IMR-90 (cell line): Measurements from ENCODE around the gene CEP43. TPM values are rescaled to one million over a fixed set of nuclear protein-coding genes. Genes with fewer than 3 reads are reported as not detected.

Experiments used
- ATAC-seq: fragments of 200-7000 bp; cut with Tn5 transposase; 2 replicates; pipeline ENCODE4 v1.9.1; 2020; ENCODE audit warnings: low read depth, mild to moderate bottlenecking, moderate library complexity
- BruUV-seq: library from RNA; stranded (reverse); fragments of 400-500 nt; replicated peaks from 2 replicates; lab custom pipeline; 2021; lab: Mats Ljungman, UMichigan
- CTCF ChIA-PET: fragments of 300-600 bp; formaldehyde crosslinking; extraction: SDS; loops from one replicate; lab custom pipeline; 2021; ENCODE audit warnings: antibody characterized with exemption; lab: Yijun Ruan, JAX
- POLR2A ChIA-PET: fragments of 300-600 bp; sonication (Branson Sonifier 250); formaldehyde crosslinking; loops from one replicate; lab custom pipeline; 2022; ENCODE audit warnings: antibody characterized with exemption; ENCODE audit not compliant: unreplicated experiment; lab: Charles Lee
- DNase-seq: peaks from one replicate; pipeline ENCODE4 v3.0.0; 2013
- H2AFZ ChIP-seq: replicated peaks from 2 replicates; pipeline ENCODE3; 2013; ENCODE audit warnings: low read length, mild to moderate bottlenecking; ENCODE audit not compliant: poor library complexity
- H2AK5ac ChIP-seq: 2 replicates; pipeline ENCODE4 v1.6.1; 2013; ENCODE audit warnings: low read depth, low read length, inconsistent platforms
- H2AK9ac ChIP-seq: replicated peaks from 2 replicates; pipeline ENCODE3; 2013; ENCODE audit warnings: mild to moderate bottlenecking, low read depth, low read length, moderate library complexity; ENCODE audit not compliant: poor library complexity
- H2BK120ac ChIP-seq: 2 replicates; pipeline ENCODE4 v1.6.1; 2013; ENCODE audit warnings: low read depth, low read length, inconsistent platforms
- H2BK15ac ChIP-seq: 3 replicates; pipeline ENCODE4 v1.6.1; 2013; ENCODE audit warnings: low read depth, low read length, inconsistent platforms
- H2BK20ac ChIP-seq: 2 replicates; pipeline ENCODE4 v1.6.1; 2013; ENCODE audit warnings: low read depth, mild to moderate bottlenecking, inconsistent platforms, low read length, moderate library complexity
- H2BK5ac ChIP-seq: 2 replicates; pipeline ENCODE4 v1.6.1; 2013; ENCODE audit warnings: mild to moderate bottlenecking, low read depth, low read length, inconsistent platforms; ENCODE audit not compliant: poor library complexity, severe bottlenecking
- H3K14ac ChIP-seq: replicated peaks from 2 replicates; pipeline ENCODE4 v1.6.1; 2013; ENCODE audit warnings: low read depth, low read length, inconsistent platforms
- H3K18ac ChIP-seq: 2 replicates; pipeline ENCODE4 v1.6.1; 2013; ENCODE audit warnings: low read depth, low read length, control low read depth
- H3K23ac ChIP-seq: 2 replicates; pipeline ENCODE4 v1.6.1; 2013; ENCODE audit warnings: low read depth, low read length, inconsistent platforms
- H3K27ac ChIP-seq: 2 replicates; pipeline ENCODE4 v1.5.1; 2013; ENCODE audit warnings: mild to moderate bottlenecking, control low read depth, low read length; ENCODE audit not compliant: insufficient read depth
- H3K27me3 ChIP-seq: 2 replicates; pipeline ENCODE4 v1.6.1; 2013; ENCODE audit warnings: low read length; ENCODE audit not compliant: control insufficient read depth, insufficient read depth
- H3K36me3 ChIP-seq: 2 replicates; pipeline ENCODE4 v1.6.1; 2013; ENCODE audit warnings: low read length, mixed read lengths; ENCODE audit not compliant: control insufficient read depth, insufficient read depth
- H3K4ac ChIP-seq: 2 replicates; pipeline ENCODE4 v1.6.1; 2013; ENCODE audit warnings: low read depth, low read length, inconsistent platforms
- H3K4me1 ChIP-seq: 2 replicates; pipeline ENCODE4 v1.6.1; 2013; ENCODE audit warnings: low read length, mixed read lengths; ENCODE audit not compliant: control insufficient read depth, insufficient read depth
- H3K4me2 ChIP-seq: 2 replicates; pipeline ENCODE4 v1.6.1; 2013; ENCODE audit warnings: low read depth, mild to moderate bottlenecking, control low read depth, low read length, moderate library complexity
- H3K4me3 ChIP-seq: 2 replicates; pipeline ENCODE4 v1.5.1; 2013; ENCODE audit warnings: low read depth, mild to moderate bottlenecking, control low read depth, low read length, moderate library complexity; ENCODE audit not compliant: insufficient read depth
- H3K56ac ChIP-seq: 2 replicates; pipeline ENCODE4 v1.6.1; 2013; ENCODE audit warnings: low read length, inconsistent platforms; ENCODE audit not compliant: insufficient read depth; ENCODE audit errors: extremely low read depth
- H3K79me1 ChIP-seq, 2 experiments: 2 replicates each; pipeline ENCODE4 v1.6.1; 2013; ENCODE audit warnings: low read length in 2 of 2, inconsistent platforms in 1 of 2, low read depth in 1 of 2
- H3K9ac ChIP-seq: 2 replicates; pipeline ENCODE4 v1.6.1; 2013; ENCODE audit warnings: low read depth, low read length, control low read depth
- H3K9me1 ChIP-seq: 2 replicates; pipeline ENCODE4 v1.6.1; 2013; ENCODE audit warnings: low read length, inconsistent platforms; ENCODE audit not compliant: insufficient read depth
- H3K9me3 ChIP-seq: 2 replicates; pipeline ENCODE4 v1.6.1; 2013; ENCODE audit warnings: low read length; ENCODE audit not compliant: control insufficient read depth, insufficient read depth
- H4K20me1 ChIP-seq: 2 replicates; pipeline ENCODE4 v1.6.1; 2013; ENCODE audit warnings: low read length, inconsistent platforms; ENCODE audit not compliant: insufficient read depth
- H4K5ac ChIP-seq: 2 replicates; pipeline ENCODE4 v1.6.1; 2013; ENCODE audit warnings: mild to moderate bottlenecking, low read depth, low read length, control low read depth
- H4K8ac ChIP-seq, 2 experiments: 2 replicates each; pipeline ENCODE4 v1.6.1; 2013; ENCODE audit warnings: low read depth in 2 of 2, low read length in 2 of 2, control low read depth in 1 of 2, inconsistent platforms in 1 of 2
- H4K91ac ChIP-seq: 2 replicates; pipeline ENCODE4 v1.6.1; 2013; ENCODE audit warnings: low read depth, low read length, inconsistent platforms; ENCODE audit not compliant: insufficient read depth
- BHLHE40 ChIP-seq: fragments of 150-350 bp; IDR thresholded peaks from 2 replicates; pipeline ENCODE4 v1.6.1; 2016; ENCODE audit warnings: mild to moderate bottlenecking, low read depth, low read length
- CEBPB ChIP-seq: IDR thresholded peaks from 2 replicates; pipeline ENCODE4 v1.6.1; 2012; ENCODE audit warnings: low read depth, low read length, improper control_type of control experiment
- CHD1 ChIP-seq: IDR thresholded peaks from 2 replicates; pipeline ENCODE4 v1.6.1; 2012; ENCODE audit warnings: low read depth, low read length, improper control_type of control experiment
- MAFK ChIP-seq: IDR thresholded peaks from 2 replicates; pipeline ENCODE4 v1.6.1; 2012; ENCODE audit warnings: low read depth, low read length, improper control_type of control experiment
- MXI1 ChIP-seq: IDR thresholded peaks from 2 replicates; pipeline ENCODE4 v1.6.1; 2012; ENCODE audit warnings: low read depth, mild to moderate bottlenecking, low read length, moderate library complexity, borderline replicate concordance
- NFE2L2 ChIP-seq: fragments of 150-350 bp; IDR thresholded peaks from 2 replicates; pipeline ENCODE4 v1.6.1; 2016; ENCODE audit warnings: low read depth, mild to moderate bottlenecking, low read length
- POLR2A ChIP-seq: IDR thresholded peaks from 2 replicates; pipeline ENCODE4 v1.6.1; 2012; ENCODE audit warnings: mild to moderate bottlenecking, low read depth, low read length
- RAD21 ChIP-seq: IDR thresholded peaks from 2 replicates; pipeline ENCODE4 v1.6.1; 2012; ENCODE audit warnings: low read length, improper control_type of control experiment
- RCOR1 ChIP-seq: IDR thresholded peaks from 2 replicates; pipeline ENCODE4 v1.6.1; 2012; ENCODE audit warnings: mild to moderate bottlenecking, low read length, improper control_type of control experiment; ENCODE audit not compliant: insufficient replicate concordance
- RFX5 ChIP-seq: IDR thresholded peaks from 2 replicates; pipeline ENCODE4 v1.8.0; 2012; ENCODE audit warnings: low read depth, mild to moderate bottlenecking, low read length, moderate library complexity
- WGBS, 2 experiments: methylation state at CpG; one replicate each; pipeline versions ENCODE4 v1.1.5 to v1.1.7; 2013; ENCODE audit warnings: missing lambda C conversion rate in 2 of 2; ENCODE audit not compliant: insufficient read length in 1 of 2; ENCODE audit errors: extremely low coverage in 2 of 2; 5-methylcytosine and 5-hydroxymethylcytosine counted together
- dilution Hi-C: fragments of 300-500 bp; cut with HindIII; formaldehyde crosslinking; loops from one replicate; pipeline ENCODE4 v1.14.3; 2018; ENCODE audit warnings: low sequenced_read_pairs; ENCODE audit not compliant: unreplicated experiment
- in situ Hi-C: fragments of 300-500 bp; cut with MboI; formaldehyde crosslinking; loops from 3 replicates; pipeline ENCODE4 v1.14.3; 2019; ENCODE audit warnings: low sequenced_read_pairs, inconsistent platforms, mixed read lengths
- intact Hi-C: fragments of 100-400 bp; cut with micrococcal nuclease; formaldehyde crosslinking; loops from 2 replicates; pipeline ENCODE4 v1.10.0; 2022
- polyA plus RNA-seq, 3 experiments: library from polyadenylated mRNA; depleted of rRNA; stranded (reverse); fragments of >200 nt; gene quantifications; 2 replicates each; pipeline ENCODE4 v1.2.3, GENCODE V29; 2012; ENCODE audit warnings: low replicate concordance in 1 of 3
- total RNA-seq: library from RNA; depleted of rRNA; stranded (reverse); fragments of >200 nt; gene quantifications from 2 replicates; pipeline ENCODE4 v1.2.3, GENCODE V29; 2012
- TF ChIP-seq, protein P1 (sequence below): fragments of 150-350 bp; IDR thresholded peaks from 2 replicates; pipeline ENCODE4 v1.6.1; 2017; ENCODE audit warnings: mild to moderate bottlenecking, antibody characterized with exemption, low read length, low read depth
- TF ChIP-seq, protein P2 (sequence below): conservative IDR thresholded peaks from 2 replicates; pipeline ENCODE4 v1.5.1; 2012; ENCODE audit warnings: mild to moderate bottlenecking, low read depth, low read length, improper control_type of control experiment
- TF ChIP-seq, protein P3 (sequence below): fragments of 150-350 bp; IDR thresholded peaks from 2 replicates; pipeline ENCODE4 v1.6.1; 2016; ENCODE audit warnings: low read depth, mild to moderate bottlenecking, low read length, moderate library complexity, borderline replicate concordance

CEP43 gene
- total and polyA plus RNA-seq, 2 of the 4 experiments (the other 2 are of a cell fraction), result 8.6 to 10.7 TPM

DNA sequence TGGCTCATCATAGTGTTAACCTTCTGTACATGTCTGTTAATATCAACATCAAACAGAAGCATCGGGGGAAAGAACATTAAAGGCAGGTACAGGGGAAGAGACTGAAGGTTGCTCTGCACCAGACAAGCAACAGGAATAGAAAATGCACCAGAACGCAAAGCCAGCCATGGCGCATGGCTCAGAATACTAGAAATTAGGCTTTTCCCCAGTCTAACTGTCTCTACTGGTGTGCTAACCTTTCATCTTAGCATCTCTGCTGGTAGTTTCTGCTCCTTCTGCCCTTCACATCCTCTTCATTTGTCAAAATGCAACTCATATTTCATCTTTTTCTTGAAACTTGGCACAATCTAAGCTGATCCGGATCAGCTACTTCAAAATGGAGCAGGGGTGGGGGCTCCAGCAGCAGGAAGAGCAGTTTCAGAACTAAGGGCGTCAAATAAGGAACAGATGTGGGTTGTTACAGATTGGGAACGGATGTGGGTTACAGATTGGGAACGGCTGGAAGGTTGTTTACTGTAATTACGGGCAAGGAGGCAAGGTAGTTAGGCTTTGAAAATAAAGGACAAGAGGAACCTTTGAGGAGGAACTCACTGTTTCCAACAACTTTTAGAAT is 29.7 kb upstream of the CEP43 start:
- Histone ChIP-seq H4K8ac (no peak overlapping the region), H4K91ac (no peak overlapping the region), H4K20me1 (no peaks in the 10 kb centered on the region), H2BK20ac (no peak overlapping the region), H2BK120ac (no peak overlapping the region), H3K56ac (no peak overlapping the region), H3K4me3 (no peak overlapping the region), H3K14ac (no peak overlapping the region), H3K4ac (no peak overlapping the region), H3K18ac (no peak overlapping the region), H3K4me1 (no peaks in the 10 kb centered on the region), H2BK15ac (no peak overlapping the region), H4K5ac (no peak overlapping the region), H3K23ac (no peak overlapping the region), H3K79me1 (no peaks in the 10 kb centered on the region), H3K9me3 (peaks cover 3% of the 10 kb centered on the region; the same call in 1 of the 2 replicates), H3K9ac (no peak overlapping the region), H2AK9ac (no peak overlapping the region), H2AFZ (no peak overlapping the region), H3K36me3 (no peaks in the 10 kb centered on the region), H3K27me3 (no peaks in the 10 kb centered on the region), H3K9me1 (no peaks in the 10 kb centered on the region), H3K4me2 (no peak overlapping the region), H2BK5ac (no peak overlapping the region), H2AK5ac (no peak overlapping the region), H3K27ac (no peak overlapping the region)
- no TSS peak for BruUV-seq
- POLR2A ChIA-PET, result no interaction called here
- WGBS, 2 experiments, result 100% methylated on average over 4 of the region's 8 CpGs; no CpG with 5 or more reads in 1 of the 2 experiments
- intact Hi-C loops, result no loop called here
- ATAC-seq (no peak), DNase-seq (no peak)
- dilution Hi-C loops, result no loop called here
- CTCF ChIA-PET, result interaction anchor here (1.5 kb wide), 1 partner anchor 20 kb away, joined by 6 read pairs; no protein-coding TSS in a partner anchor
- TF ChIP-seq, protein P1, sequence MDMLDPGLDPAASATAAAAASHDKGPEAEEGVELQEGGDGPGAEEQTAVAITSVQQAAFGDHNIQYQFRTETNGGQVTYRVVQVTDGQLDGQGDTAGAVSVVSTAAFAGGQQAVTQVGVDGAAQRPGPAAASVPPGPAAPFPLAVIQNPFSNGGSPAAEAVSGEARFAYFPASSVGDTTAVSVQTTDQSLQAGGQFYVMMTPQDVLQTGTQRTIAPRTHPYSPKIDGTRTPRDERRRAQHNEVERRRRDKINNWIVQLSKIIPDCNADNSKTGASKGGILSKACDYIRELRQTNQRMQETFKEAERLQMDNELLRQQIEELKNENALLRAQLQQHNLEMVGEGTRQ, result no peak
- TF ChIP-seq MAFK (no peak), CEBPB (no peak), NFE2L2 (no peak), RCOR1 (no peak), RFX5 (no peak), MXI1 (no peak), POLR2A (no peak), CHD1 (no peak), BHLHE40 (no peak), RAD21 (no peak)
- TF ChIP-seq, protein P2, sequence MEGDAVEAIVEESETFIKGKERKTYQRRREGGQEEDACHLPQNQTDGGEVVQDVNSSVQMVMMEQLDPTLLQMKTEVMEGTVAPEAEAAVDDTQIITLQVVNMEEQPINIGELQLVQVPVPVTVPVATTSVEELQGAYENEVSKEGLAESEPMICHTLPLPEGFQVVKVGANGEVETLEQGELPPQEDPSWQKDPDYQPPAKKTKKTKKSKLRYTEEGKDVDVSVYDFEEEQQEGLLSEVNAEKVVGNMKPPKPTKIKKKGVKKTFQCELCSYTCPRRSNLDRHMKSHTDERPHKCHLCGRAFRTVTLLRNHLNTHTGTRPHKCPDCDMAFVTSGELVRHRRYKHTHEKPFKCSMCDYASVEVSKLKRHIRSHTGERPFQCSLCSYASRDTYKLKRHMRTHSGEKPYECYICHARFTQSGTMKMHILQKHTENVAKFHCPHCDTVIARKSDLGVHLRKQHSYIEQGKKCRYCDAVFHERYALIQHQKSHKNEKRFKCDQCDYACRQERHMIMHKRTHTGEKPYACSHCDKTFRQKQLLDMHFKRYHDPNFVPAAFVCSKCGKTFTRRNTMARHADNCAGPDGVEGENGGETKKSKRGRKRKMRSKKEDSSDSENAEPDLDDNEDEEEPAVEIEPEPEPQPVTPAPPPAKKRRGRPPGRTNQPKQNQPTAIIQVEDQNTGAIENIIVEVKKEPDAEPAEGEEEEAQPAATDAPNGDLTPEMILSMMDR, result no peak
- TF ChIP-seq, protein P3, sequence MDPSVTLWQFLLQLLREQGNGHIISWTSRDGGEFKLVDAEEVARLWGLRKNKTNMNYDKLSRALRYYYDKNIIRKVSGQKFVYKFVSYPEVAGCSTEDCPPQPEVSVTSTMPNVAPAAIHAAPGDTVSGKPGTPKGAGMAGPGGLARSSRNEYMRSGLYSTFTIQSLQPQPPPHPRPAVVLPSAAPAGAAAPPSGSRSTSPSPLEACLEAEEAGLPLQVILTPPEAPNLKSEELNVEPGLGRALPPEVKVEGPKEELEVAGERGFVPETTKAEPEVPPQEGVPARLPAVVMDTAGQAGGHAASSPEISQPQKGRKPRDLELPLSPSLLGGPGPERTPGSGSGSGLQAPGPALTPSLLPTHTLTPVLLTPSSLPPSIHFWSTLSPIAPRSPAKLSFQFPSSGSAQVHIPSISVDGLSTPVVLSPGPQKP, result no peak
- in situ Hi-C loops, result no loop called here
